GM18526 (cell line): ENCODE results near the gene DTNBP1.

Experiments used
- POLR2A ChIP-seq: IDR thresholded peaks from 3 replicates; pipeline ENCODE4 v1.6.1; 2011; ENCODE audit not compliant: insufficient read length; ENCODE audit errors: extremely low read depth

Gene DTNBP1

DNA sequence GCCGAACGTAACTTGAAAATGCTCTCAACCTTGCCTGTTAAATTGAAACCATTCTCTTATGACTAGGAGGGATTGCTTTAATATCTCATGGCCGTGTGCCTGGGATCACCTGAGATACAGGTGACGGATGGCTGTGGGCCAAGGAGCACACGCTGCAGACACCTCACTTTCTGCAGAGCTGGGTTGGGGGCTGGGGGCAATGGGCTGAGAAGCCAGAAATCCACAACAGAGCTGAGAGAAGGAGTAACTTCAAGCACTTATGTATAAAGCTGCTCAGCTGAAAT lies 170.9 kb downstream of the DTNBP1 start:
- TF ChIP-seq POLR2A = no peak

DNA sequence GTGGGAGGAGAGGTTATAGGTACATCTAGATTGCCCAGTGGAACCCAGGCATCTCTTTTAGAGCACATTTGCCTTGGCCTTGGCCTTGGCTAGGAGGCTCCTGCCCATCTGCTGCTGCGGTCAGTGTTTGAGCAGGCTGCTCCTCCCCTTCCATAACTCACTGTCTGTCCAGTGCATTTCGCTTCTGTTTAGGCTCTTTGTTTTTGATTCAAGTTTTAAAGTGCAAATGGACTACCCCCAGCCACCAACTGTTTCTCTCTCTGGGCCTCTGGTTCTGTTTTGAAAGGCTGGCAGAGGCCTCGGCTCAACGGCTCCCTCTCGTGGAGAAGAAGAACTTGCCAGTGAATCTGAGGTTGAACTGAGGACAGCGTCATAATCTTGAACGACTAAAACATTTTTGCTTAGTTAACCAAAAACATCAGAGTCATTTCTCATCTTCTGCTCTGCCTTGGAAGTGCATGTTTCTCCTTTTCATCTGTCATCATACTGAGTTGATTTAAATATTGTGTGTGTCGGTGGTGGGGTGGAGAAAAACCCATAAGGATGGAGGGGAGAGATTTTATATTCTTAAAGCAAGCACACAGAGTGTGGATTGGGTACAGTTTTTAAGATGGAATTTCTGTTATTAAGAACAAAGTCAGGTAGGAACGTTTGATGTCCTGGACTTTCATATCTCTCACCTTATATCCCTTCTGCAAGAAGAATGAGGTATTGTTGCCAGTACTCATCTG lies 171.4 kb downstream of the DTNBP1 start:
- no peak for TF ChIP-seq POLR2A

DNA sequence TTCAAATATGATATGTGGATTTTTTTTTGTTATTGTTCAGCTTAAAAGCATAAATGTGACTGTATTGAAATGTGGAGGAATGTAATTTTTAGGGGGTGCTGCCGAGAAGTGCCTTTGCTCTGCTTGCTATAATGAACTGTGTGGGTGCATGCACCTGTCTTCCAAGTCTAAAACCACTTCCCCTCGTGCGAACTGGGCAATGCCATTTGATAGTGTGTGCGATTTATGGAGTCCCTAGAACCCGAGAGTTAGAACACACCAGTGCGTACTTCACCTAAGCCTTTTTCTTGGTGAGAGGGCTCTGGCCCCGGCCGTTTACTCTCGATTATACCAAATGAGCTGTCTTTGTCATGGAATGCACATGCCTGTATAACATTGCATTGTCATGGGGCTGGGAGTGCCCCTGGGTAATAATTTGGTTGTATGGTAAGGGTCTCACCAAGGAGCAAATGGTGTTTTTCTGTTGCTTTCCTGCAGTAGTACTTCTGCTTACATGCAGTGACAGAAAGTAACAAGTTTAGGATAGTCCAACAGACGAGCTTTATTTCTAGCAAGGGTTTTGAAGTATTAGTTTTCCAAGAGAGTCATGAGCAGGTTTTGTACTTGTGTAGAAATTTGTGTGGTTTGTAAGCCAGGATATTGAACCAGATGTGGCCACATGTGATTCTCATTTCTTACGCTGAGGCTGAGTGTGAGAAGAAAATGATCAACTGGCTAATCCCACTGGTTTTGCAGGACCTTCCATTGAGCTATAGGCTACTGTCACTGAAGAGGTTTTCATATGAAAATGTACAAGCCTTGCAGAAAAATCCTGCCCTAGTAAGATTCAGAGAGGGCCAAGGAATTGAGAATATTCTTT lies 172.4 kb downstream of the DTNBP1 start:
- TF ChIP-seq POLR2A = no peak

DNA sequence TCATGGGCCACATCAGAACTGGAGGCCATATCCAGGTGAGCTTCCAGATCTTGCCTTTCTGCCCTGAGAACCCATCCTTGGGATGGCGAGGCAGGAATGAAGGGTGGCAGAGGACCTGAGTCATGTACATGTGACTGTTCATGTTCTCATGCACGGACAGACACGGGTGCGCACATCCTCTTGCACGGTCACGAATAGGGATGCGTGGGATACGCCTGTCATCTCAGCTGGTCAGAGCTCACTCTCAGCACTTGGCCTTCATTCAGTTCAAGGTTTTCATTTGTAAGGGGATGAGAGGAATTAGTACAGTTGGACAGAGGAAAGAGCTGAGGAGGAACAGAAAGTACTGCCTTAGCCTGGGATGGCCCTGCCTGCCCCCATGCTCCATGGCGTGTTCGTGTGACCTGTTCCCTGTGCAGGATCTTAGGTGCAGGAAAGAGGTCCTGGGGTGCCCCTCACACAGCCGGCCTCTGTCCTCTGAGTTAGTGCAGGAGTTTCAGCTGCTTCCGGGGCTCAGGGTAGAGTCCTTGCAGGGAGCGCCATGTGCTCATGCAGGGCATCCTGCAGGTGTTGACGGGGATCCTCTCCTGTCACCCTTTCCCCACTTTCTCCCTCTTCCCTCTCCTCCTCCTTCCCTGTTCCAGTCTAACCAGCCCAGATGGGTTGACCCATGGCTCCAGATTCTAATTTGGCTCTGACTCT lies 173.4 kb downstream of the DTNBP1 start:
- TF ChIP-seq POLR2A = no peak

DNA sequence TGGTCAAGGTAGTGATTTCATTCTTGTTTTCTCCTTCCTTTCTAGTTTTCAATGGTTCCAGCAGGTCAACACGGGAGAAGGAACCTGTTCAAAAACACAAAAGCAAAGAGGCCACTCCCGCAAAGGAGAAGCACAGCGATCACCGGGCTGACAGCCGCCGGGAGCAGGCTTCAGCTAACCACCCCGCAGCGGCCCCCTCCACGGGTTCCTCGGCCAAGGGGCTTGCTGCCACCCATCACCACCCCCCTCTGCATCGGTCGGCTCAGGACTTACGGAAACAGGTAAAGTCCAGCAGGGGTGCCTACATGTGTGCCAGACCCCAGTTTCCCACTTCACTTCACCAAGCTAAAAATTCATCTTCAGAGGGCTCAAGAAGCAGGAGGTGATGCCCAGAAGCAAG lies 175.6 kb downstream of the DTNBP1 start:
- TF ChIP-seq POLR2A = no peak

DNA sequence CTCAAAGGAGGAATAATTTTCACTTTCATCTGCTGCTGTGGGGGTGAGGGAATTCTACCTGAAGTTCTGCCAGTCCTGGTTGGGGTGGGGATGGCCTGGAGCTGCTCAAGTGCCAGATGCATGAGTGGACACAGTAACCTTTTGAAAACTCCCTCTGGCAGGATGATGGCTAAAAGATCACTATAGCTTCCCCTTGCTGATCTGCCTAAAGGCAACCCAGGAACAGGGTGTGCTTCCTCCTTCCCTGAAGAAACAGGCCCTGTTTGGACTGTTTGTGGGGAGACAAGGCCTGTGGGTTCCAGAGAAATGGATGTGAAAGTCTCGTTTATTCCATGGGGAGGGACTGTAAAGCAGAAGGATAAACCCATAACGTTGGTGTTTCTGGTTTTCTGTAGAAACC lies 176.9 kb downstream of the DTNBP1 start:
- TF ChIP-seq POLR2A = no peak

DNA sequence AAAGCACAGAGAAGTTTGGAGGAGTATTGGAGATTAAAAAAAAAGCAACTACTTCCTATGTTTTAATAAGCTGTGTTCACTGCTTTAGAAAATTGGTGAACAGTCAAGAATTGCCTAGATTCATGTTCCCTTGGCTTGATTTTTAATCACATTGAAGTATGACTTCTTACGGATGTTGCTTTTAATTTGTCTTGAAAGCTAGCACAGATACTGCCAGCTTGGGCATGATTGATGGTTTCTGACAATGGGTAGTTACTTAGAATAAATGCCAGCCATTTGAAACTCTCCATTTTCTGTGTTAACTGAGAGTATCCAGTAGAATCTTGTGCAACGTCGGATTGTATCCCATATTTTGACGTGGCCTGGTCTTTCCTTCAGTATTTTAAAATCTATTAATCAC lies 178.0 kb downstream of the DTNBP1 start:
- no peak for TF ChIP-seq POLR2A

DNA sequence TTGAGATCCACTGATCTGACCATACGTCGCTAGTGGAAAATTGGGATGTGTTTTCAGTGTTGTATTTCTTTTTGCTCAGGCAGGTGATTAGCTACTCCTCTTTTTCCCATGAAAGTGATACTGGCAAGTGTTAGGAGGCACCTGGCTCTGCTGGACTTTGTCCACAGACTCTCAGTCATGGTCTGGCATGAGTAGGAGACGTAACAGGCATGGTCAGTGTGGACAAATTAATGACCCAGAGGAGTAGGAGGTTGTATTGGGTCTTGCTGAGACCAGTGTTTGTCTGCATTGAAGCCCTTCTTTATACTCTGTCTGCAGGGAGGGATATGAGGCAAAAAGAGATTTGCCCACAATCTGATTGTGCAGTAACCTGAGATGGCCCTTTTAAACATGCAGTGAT lies 178.7 kb downstream of the DTNBP1 start:
- no peak for TF ChIP-seq POLR2A

DNA sequence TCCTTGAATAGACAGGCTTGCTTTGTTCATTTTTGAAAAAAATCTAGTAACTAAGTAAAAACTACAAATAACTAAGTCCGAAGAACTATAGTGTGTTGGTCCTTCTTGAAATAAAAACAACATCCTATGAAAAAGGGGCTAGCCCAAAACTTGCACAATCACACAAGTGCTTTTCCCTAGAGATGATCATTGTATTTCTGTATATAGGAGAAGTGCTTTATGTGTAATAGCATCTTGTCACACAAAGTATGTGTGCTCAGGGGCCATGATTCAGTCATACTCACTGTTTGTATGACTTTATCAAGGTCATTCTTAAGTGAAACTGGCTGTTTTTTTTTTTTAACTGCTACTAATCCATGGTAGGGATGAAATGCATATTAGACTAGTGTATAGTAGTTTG lies 179.8 kb downstream of the DTNBP1 start:
- no peak for TF ChIP-seq POLR2A

DNA sequence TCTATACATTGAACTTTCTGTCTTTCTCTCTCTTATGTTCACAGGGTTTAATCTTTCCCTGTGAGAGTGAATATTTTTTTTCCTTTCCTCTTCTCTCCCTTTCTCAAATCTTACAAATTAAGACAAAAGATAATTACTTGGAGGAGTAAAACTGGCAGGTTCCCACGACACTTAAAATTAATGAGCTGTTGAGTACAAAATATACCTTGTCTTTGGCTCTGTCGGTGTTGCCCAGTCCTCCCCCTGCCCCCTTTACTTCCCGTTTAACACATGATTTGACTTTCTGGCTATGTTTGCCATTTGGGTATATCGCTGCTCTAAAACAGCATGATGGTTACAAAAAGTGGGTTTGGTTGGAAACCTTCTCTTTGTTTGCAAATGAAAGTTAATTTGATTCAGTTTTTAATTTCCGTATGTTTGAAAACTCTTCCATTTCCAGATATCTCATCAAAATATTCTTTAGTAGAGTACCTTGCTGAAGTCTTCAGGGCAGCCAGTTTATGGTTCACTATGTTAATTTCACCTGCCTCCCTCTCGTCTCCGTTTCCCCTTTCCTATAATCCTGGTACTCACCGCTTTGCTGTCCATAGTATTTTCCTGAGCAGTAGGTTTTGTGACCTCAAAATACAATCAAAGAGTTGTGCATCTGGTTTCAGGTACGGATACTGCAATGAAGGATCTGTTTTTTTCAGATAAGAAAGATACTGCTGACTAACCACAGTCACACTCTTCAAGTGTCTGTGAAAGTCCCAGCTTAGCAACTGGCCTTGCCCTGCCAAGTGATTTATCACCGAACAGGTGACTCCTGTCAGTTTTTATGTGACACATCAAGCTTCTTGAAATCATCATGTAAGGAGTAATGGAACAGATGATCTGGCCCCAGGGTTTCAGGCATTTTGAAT lies 181.2 kb downstream of the DTNBP1 start:
- TF ChIP-seq POLR2A = no peak

DNA sequence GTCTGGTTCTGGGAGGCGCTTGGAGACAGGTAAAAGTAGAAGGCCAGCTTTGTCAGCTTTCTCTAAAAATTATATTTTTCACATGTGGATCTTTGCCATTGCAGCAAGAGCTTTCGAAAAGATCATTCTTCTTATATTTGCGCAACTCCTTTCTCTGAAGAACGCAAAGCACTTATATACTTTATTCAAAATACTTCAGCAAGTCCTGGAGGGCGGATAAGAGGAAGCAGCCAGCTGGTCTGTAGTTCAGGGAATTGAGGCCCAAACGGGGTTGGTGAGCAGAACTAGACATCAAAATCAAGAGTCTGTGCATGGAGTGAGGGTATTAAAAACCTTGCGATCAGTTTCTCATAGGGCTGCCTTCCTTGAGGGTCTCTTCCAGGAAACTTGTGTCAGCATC lies 182.3 kb downstream of the DTNBP1 start:
- no peak for TF ChIP-seq POLR2A

DNA sequence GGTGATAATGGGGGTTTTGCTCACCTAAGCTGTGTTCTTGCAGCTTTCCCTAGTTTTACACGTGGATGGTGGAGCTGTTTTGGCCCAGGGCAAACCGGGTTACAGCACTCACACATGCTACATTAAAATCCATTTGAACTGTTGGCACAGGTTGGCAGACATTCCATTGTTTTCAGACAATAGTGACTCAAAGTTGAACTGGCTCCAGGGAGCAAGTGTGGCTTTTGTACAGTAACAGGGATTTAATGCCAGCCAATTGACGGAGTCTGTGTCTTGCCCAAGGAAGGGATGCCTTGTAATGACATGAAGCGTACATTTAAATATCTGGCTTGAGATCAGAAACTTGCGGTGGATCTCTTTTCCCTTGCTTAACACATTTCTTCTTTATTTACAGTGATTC lies 183.1 kb downstream of the DTNBP1 start:
- TF ChIP-seq POLR2A = no peak

DNA sequence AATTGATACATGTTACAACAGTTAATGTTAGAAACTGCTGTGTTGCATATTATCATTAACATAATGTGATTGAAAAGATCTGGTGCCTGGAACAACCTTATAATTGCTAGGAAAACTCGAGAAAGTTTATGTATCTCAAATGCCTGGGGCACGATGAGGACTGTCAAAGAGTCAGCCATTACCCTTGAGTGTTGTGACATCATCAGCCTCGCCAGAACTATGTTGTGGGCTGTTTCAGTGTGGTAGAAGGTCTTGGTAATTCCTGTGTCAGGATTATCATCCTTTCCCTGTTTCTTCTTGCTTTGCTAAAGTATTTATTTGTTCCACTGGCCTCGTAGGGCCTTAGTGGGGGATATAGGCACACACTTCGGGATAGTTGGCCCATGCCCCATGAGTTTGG lies 185.1 kb downstream of the DTNBP1 start:
- no peak for TF ChIP-seq POLR2A

DNA sequence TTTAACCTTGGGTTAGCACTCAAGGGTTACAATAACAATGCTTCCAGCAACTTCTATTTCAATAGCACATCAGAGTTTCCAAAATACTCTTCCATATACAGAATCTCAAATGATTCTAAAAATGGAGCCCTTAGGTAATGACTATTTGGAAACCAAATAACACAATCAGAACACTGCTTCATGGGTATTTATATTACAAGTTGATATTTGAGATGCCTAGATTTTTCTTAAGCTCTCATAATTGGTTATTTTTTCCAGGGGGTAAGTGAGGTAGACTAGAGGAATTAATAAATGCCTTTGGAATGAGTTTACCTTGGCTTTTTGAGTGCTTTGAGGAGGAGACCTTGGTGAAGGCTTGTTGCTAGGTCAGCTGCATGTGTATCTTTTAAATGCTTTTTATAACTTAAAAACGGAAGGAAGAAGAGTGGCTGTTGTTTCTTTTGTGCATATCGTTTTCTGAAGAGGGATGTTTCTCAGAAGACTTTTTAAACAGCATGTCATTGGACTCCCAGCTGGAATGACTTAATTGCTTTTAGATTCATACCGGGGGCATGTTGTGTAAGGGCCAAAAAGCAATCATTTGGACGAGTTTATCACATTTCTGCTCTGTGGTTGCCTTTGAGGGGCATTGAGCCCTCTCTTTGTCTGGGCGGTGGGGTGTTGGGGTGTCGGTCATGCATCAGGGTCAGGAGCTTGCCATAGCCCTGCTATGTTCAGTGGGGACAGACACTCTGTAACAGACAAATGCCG lies 186.0 kb downstream of the DTNBP1 start:
- TF ChIP-seq POLR2A = no peak
